Activated naive CD4-positive, alpha-beta T cell treated with anti-CD3 and anti-CD28 coated beads, Interleukin-2, amount 10 ng/mL, durations not matched to agents 7 days and 5 days (primary cell): Measurements from ENCODE around the gene TMSB4X.

ENCODE experiments used
- CTCF ChIA-PET: fragments of 350-600 bp; sonication (Branson Sonifier 250); formaldehyde crosslinking; loops from one replicate; lab custom pipeline; 2021; ENCODE audit warnings: antibody characterized with exemption; lab: Charles Lee
- DNase-seq: peaks from one replicate; pipeline ENCODE4 v3.0.0-alpha.2; 2020
- H3K27ac Mint-ChIP-seq: one replicate; pipeline ENCODE4 v1.8.0; 2021; ENCODE audit warnings: mild to moderate bottlenecking, moderate library complexity, mixed read lengths
- H3K27me3 Mint-ChIP-seq: one replicate; pipeline ENCODE4 v1.8.0; 2021; ENCODE audit warnings: mild to moderate bottlenecking, mixed read lengths
- H3K36me3 Mint-ChIP-seq: one replicate; pipeline ENCODE4 v1.8.0; 2021; ENCODE audit warnings: mixed read lengths
- H3K4me1 Mint-ChIP-seq: one replicate; pipeline ENCODE4 v1.8.0; 2021; ENCODE audit warnings: mixed read lengths
- H3K4me3 Mint-ChIP-seq: one replicate; pipeline ENCODE4 v1.8.0; 2021; ENCODE audit warnings: mild to moderate bottlenecking, moderate library complexity, mixed read lengths
- H3K9me3 Mint-ChIP-seq: one replicate; pipeline ENCODE4 v1.8.0; 2021; ENCODE audit warnings: mixed read lengths

The TMSB4X gene

GRCh38 chrX:12987340-12987739, 12.4 kb downstream of the TMSB4X start:
- Mint-ChIP-seq H3K9me3 (peaks cover 4% of the 10 kb centered on the region), H3K27me3 (no peaks in the 10 kb centered on the region), H3K4me3 (no peak overlapping the region), H3K4me1 (peaks cover 75% of the 10 kb centered on the region), H3K36me3 (peaks cover 13% of the 10 kb centered on the region), H3K27ac (peak overlapping the region; percentile 75)
- CTCF ChIA-PET = interaction anchor here (1.0 to 1.4 kb wide), 2 partner anchors 10 to 11 kb away, joined by 3 read pairs; no protein-coding TSS in a partner anchor
- DNase-seq = no peak

GRCh38 chrX:12987900-12988594, 13.1 kb downstream of the TMSB4X start:
- CTCF ChIA-PET = interaction anchor here (1.0 to 1.4 kb wide), 2 partner anchors 9 to 10 kb away, joined by 3 read pairs; no protein-coding TSS in a partner anchor
- no peak overlapping the region for H3K4me3 Mint-ChIP-seq

GRCh38 chrX:12988797-12989196, 13.9 kb downstream of the TMSB4X start:
- H3K4me1 Mint-ChIP-seq = peaks cover 65% of the 10 kb centered on the region
- peaks cover 14% of the 10 kb centered on the region for H3K36me3 Mint-ChIP-seq
- CTCF ChIA-PET = interaction anchor here (1.4 kb wide), 1 partner anchor 8 kb away, joined by 3 read pairs; no protein-coding TSS in a partner anchor
- H3K27me3 Mint-ChIP-seq = no peaks in the 10 kb centered on the region
- no peak overlapping the region for H3K4me3 Mint-ChIP-seq
- no peak for DNase-seq
- H3K9me3 Mint-ChIP-seq = peaks cover 4% of the 10 kb centered on the region
- H3K27ac Mint-ChIP-seq = no peak overlapping the region

More at GRCh38 chrX:12987900-12988594, 13.1 kb downstream of the TMSB4X start:
- DNase-seq = no peak
- Mint-ChIP-seq H3K9me3 (peaks cover 4% of the 10 kb centered on the region), H3K36me3 (peaks cover 13% of the 10 kb centered on the region), H3K27me3 (no peaks in the 10 kb centered on the region), H3K27ac (peak overlapping the region; percentile 75), H3K4me1 (peaks cover 71% of the 10 kb centered on the region)

- Mint-ChIP-seq H3K9me3 (peaks cover 4% of the 10 kb centered on the region), H3K27me3 (no peaks in the 10 kb centered on the region), H3K27ac (no peak overlapping the region), H3K4me3 (no peak overlapping the region), H3K36me3 (peaks cover 15% of the 10 kb centered on the region), H3K4me1 (peaks cover 59% of the 10 kb centered on the region)
- no peak for DNase-seq
- CTCF ChIA-PET = no interaction called here
Observed at GRCh38 chrX:12989461-12989860, 14.6 kb downstream of the TMSB4X start.

- Mint-ChIP-seq H3K27ac (no peak overlapping the region), H3K4me1 (peaks cover 51% of the 10 kb centered on the region), H3K36me3 (peaks cover 15% of the 10 kb centered on the region), H3K27me3 (no peaks in the 10 kb centered on the region), H3K9me3 (peaks cover 5% of the 10 kb centered on the region), H3K4me3 (no peak overlapping the region)
- DNase-seq = no peak
- CTCF ChIA-PET = no interaction called here
Observed at GRCh38 chrX:12991575-12991974, 16.7 kb downstream of the TMSB4X start.

GRCh38 chrX:12992544-12993118, 17.7 kb downstream of the TMSB4X start:
- Mint-ChIP-seq H3K4me3 (no peak overlapping the region), H3K27ac (no peak overlapping the region), H3K27me3 (no peaks in the 10 kb centered on the region), H3K36me3 (peaks cover 10% of the 10 kb centered on the region), H3K9me3 (peaks cover 4% of the 10 kb centered on the region), H3K4me1 (peaks cover 53% of the 10 kb centered on the region)
- no peak for DNase-seq
- CTCF ChIA-PET = interaction anchor here (1.7 kb wide), 1 partner anchor 100 kb away, joined by 4 read pairs; no protein-coding TSS in a partner anchor

GRCh38 chrX:12993826-12994225, 18.9 kb downstream of the TMSB4X start:
- H3K27me3 Mint-ChIP-seq = no peaks in the 10 kb centered on the region
- H3K27ac Mint-ChIP-seq = no peak overlapping the region
- no peak for DNase-seq
- CTCF ChIA-PET = interaction anchor here (1.7 kb wide), 1 partner anchor 99 kb away, joined by 4 read pairs; no protein-coding TSS in a partner anchor
- no peak overlapping the region for H3K4me3 Mint-ChIP-seq
- H3K9me3 Mint-ChIP-seq = peaks cover 4% of the 10 kb centered on the region
- peaks cover 55% of the 10 kb centered on the region for H3K4me1 Mint-ChIP-seq
- H3K36me3 Mint-ChIP-seq = peaks cover 10% of the 10 kb centered on the region

- H3K36me3 Mint-ChIP-seq = peaks cover 10% of the 10 kb centered on the region
- H3K4me1 Mint-ChIP-seq = peaks cover 54% of the 10 kb centered on the region
- no peak overlapping the region for H3K4me3 Mint-ChIP-seq
- H3K27me3 Mint-ChIP-seq = no peaks in the 10 kb centered on the region
- no peak overlapping the region for H3K27ac Mint-ChIP-seq
- CTCF ChIA-PET = no interaction called here
- H3K9me3 Mint-ChIP-seq = peaks cover 4% of the 10 kb centered on the region
- DNase-seq = no peak
Observed at GRCh38 chrX:12994321-12994720, 19.4 kb downstream of the TMSB4X start.

GRCh38 chrX:12996934-12997435, 22.1 kb downstream of the TMSB4X start:
- Mint-ChIP-seq H3K4me1 (peaks cover 63% of the 10 kb centered on the region), H3K36me3 (peaks cover 8% of the 10 kb centered on the region), H3K27ac (peak overlapping the region; percentile 60), H3K27me3 (no peaks in the 10 kb centered on the region), H3K9me3 (peaks cover 4% of the 10 kb centered on the region), H3K4me3 (no peak overlapping the region)
- no peak for DNase-seq
- CTCF ChIA-PET = interaction anchor here (1.0 to 3.1 kb wide), 3 partner anchors 9 to 94 kb away, joined by 3 to 9 read pairs (median 4); no protein-coding TSS in a partner anchor

- no peak for DNase-seq
- peak overlapping the region; percentile 97 for H3K27ac Mint-ChIP-seq
- peak overlapping the region; percentile 47 for H3K4me3 Mint-ChIP-seq
- CTCF ChIA-PET = interaction anchor here (0.8 to 3.1 kb wide), 5 partner anchors 10 to 93 kb away, joined by 3 to 9 read pairs (median 4); no protein-coding TSS in a partner anchor
- no peaks in the 10 kb centered on the region for H3K27me3 Mint-ChIP-seq
- peaks cover 72% of the 10 kb centered on the region for H3K4me1 Mint-ChIP-seq
- peaks cover 8% of the 10 kb centered on the region for H3K36me3 Mint-ChIP-seq
- peaks cover 4% of the 10 kb centered on the region for H3K9me3 Mint-ChIP-seq
Observed at GRCh38 chrX:12997906-12998687, 23.2 kb downstream of the TMSB4X start.

- H3K27ac Mint-ChIP-seq = peak overlapping the region; percentile 98
- H3K4me1 Mint-ChIP-seq = peaks cover 77% of the 10 kb centered on the region
- peaks cover 4% of the 10 kb centered on the region for H3K9me3 Mint-ChIP-seq
- peaks cover 7% of the 10 kb centered on the region for H3K36me3 Mint-ChIP-seq
- H3K27me3 Mint-ChIP-seq = no peaks in the 10 kb centered on the region
- H3K4me3 Mint-ChIP-seq = peak overlapping the region; percentile 70
- DNase-seq = peak; percentile 67
- CTCF ChIA-PET = interaction anchor here (1.0 to 3.9 kb wide), 6 partner anchors 13 to 93 kb away, joined by 3 to 14 read pairs (median 5); no protein-coding TSS in a partner anchor
Observed at GRCh38 chrX:12999422-12999821, 24.5 kb downstream of the TMSB4X start.

GRCh38 chrX:13000301-13000811, 25.4 kb downstream of the TMSB4X start:
- H3K4me3 Mint-ChIP-seq = peak overlapping the region; percentile 70
- H3K4me1 Mint-ChIP-seq = peaks cover 84% of the 10 kb centered on the region
- H3K27ac Mint-ChIP-seq = peak overlapping the region; percentile 98
- peaks cover 3% of the 10 kb centered on the region for H3K9me3 Mint-ChIP-seq
- CTCF ChIA-PET = interaction anchor here (1.7 to 3.9 kb wide), 3 partner anchors 22 to 92 kb away, joined by 4 to 14 read pairs (median 4); no protein-coding TSS in a partner anchor
- peaks cover 7% of the 10 kb centered on the region for H3K36me3 Mint-ChIP-seq
- DNase-seq = peak; percentile 55
- no peaks in the 10 kb centered on the region for H3K27me3 Mint-ChIP-seq

GRCh38 chrX:13001097-13001496, 26.2 kb downstream of the TMSB4X start:
- peaks cover 86% of the 10 kb centered on the region for H3K4me1 Mint-ChIP-seq
- peak overlapping the region; percentile 57 for H3K4me3 Mint-ChIP-seq
- peak overlapping the region; percentile 98 for H3K27ac Mint-ChIP-seq
- peaks cover 2% of the 10 kb centered on the region for H3K36me3 Mint-ChIP-seq
- no peaks in the 10 kb centered on the region for H3K9me3 Mint-ChIP-seq
- no peaks in the 10 kb centered on the region for H3K27me3 Mint-ChIP-seq
- DNase-seq = no peak
- CTCF ChIA-PET = interaction anchor here (0.8 to 3.9 kb wide), 4 partner anchors 12 to 84 kb away, joined by 3 to 14 read pairs (median 4); no protein-coding TSS in a partner anchor
